HuH-7.5 (cell line): ENCODE results near the gene CHCHD10.
"Not testable (repeated sequence)": the region's sequence is repeated elsewhere in the genome, so short reads cannot be mapped to it uniquely, and the experiment has no call there.

ENCODE experiments used
- DNase-seq: peaks from one replicate; pipeline ENCODE4 v3.0.0; 2011; ENCODE audit warnings: low spot score

Gene CHCHD10

GRCh38 chr22:23750367-23750713 is 17.4 kb downstream of the CHCHD10 start:
- no peak for DNase-seq

DNA sequence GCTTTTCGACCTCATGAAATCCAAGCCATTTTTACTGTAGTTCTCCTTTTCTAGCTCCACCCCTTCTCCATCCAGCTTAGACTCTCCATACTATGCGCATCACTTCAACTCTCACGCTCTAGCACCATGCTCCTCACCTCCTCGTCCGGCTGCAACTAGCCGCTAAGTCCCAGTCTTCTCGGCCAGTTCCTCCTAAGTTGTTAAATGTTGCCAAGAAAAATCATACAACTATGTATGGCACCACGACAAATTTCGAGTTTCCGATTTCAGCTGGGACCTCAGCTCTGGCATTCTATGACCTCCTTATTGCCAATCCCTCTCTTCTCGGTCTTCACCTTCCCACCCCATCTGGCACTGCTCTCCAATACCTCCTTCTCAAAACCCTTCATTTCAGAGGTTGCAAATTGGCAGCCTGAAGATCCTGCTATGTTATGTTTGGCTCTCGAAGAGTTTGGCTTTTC is 17.9 kb downstream of the CHCHD10 start:
- no peak for DNase-seq

- DNase-seq: no peak
Measured at GRCh38 chr22:23745791-23746190, 22.0 kb downstream of the CHCHD10 start.

DNA sequence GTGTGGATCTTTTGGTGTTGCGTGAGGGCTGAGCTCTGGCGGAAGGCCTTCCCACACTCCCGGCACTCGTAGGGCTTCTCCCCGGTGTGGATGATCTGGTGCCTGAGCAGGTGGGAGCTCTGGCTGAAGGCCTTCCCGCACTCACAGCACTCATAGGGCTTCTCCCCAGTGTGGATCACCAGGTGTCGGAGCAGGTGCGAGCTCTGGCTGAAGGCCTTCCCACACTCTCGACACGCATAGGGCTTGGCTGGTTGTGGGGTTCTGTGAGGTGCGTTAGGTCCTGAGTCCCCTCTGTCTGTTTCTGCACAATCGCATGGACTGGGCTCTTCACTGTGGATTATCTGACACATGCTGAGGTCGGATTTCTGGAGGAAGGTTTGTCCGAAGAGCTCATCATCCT is 23.3 kb downstream of the CHCHD10 start:
- DNase-seq: no peak

GRCh38 chr22:23744001-23744400 is 23.8 kb downstream of the CHCHD10 start:
- DNase-seq: no peak

GRCh38 chr22:23743303-23743705 is 24.5 kb downstream of the CHCHD10 start:
- no peak for DNase-seq

GRCh38 chr22:23742505-23743264 is 25.1 kb downstream of the CHCHD10 start:
- no peak for DNase-seq

DNA sequence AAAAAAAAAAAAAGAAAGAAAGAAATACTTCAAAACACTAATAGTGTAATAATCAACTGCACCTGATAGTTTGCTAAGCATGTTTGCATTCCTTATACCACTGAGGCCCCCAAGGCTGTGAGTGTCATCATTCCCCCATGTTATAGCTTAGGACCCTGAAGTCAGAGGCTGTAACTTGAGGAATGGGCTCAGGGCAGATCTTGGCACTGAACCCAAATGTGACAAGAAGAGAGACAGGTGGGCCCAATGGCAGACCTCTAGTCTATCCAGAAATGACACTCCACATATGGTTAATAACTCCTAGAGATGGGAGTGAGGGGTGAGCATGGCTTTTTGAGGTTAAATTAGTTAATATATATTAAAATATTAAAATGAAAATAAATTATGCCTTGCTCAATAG is 30.1 kb downstream of the CHCHD10 start:
- no peak for DNase-seq

- DNase-seq: not testable (repeated sequence)
Measured at GRCh38 chr22:23728108-23728507, 39.7 kb downstream of the CHCHD10 start.

- no peak for DNase-seq
Measured at GRCh38 chr22:23722724-23723123, 45.0 kb downstream of the CHCHD10 start.

- no peak for DNase-seq
Measured at GRCh38 chr22:23722160-23722559, 45.6 kb downstream of the CHCHD10 start.

DNA sequence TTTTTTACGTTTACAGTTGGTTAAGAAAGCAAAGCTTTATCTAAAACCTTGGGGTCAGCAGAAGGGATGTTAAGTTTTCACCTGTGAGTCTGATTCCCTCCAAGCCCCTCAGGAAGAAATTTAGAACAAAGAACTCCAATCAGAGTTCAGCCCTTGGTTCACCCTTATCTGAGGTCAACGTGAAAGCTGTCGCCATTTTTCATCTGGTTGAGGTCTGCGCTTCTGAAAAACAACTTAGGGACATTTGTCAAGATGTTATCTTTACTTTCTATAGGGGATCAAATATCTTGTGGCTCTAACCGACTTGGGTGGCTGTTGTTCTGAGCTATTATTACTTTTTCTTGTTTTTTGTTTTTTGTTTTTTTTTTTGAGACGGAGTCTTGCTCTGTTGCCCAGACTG is 46.9 kb downstream of the CHCHD10 start:
- DNase-seq: no peak

- no peak for DNase-seq
Measured at GRCh38 chr22:23718371-23719165, 49.2 kb downstream of the CHCHD10 start.

DNA sequence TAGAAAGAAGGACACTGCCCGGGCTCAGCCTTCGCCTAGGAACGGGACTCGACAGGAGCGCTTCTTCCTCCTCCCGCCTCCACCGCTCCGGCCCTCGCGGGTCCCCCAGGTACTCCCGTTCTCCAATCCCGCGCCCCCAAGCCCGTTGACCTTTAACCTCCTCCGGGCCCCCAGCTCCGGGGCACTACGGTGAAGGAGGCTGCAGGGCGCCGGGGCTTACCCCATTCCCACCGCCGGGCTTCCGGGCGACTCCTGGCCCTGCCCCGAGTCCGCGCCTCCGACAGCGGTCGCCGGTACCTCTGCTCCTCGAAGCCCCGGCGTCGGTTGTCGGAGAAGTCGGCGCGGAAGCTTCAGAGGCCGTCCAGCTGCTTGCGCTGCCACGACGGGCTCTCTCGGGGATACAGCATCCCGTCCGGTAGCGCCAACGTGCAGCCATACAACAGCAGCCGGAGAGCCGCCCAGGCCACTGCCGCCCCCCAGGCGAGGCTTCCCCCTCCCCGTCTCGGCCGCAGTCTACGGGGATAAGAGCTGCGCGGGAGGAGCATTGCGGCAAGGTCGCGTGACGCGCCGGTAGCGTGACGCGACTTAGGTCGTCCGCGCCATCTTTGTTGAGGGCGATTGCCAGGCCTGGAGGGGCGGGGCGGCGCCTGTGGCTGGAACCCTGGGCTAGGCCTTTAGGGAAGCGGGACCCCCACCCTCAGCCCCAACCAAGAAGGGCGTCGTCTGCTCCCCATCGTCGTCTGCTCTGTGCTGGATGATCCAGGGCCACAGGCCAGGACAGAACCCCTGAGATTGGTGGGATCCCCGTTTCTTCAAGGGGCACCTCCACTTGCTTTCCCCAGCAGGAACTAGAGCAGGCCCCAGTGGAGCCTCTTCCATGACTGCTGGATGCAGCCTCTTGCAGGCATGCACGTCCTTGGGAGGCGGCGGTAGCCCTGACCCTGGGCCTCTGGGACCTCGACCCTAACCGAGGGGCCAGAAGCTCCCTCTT is 50.7 kb downstream of the CHCHD10 start:
- peak; percentile 75 for DNase-seq
